Measurements from ENCODE around the gene HYOU1. TPM values are rescaled to one million over a fixed set of nuclear protein-coding genes. Genes with fewer than 3 reads are reported as not detected.

Gene HYOU1
- polyA plus RNA-seq, 1 experiment, result 123 TPM

DNA sequence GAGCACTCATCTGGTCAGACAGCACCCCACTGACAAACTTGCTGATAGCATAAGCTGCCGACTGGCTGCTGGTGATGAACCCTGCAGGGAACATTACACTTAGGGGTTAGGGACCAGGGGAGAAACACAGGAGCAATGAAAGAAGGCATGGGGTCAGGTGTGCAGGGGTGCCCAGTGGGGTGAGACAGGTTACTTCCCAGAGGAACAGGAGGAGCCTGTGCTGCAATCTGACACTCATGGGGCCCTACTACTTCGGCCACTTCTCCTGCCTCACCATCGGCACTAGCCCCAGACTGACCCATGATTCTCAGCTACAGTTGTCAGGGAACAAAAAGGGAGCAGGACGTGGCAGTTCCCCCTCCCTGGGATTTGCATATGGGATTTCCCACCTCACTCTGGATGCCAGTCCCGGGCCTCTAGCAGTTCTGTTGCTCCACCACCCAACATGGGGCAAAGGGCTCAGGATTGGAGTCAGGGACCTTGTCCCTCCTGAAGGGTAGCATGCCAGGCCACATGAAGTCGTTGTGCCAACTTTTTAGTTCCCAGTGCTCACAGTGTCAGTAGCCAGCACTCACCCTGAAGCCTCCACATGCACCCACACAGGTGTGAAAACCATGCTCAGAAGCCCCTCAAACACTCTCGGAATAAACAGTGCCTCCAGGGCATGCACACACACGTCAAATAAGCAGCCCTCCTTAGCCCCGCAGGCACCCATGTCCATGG lies 28.5 kb downstream of the HYOU1 start:
- CTCF ChIA-PET, result interaction anchor here (2.0 kb wide), 1 partner anchor 9 kb away, joined by 13 read pairs; the partner anchor contains the start of genes RPS25 and TRAPPC4

GRCh38 chr11:119027561-119028345 lies 29.3 kb downstream of the HYOU1 start:
- TF ChIP-seq CTCF (IDR thresholded peaks at IDR 0.05; ENCODE audit: insufficient read depth, low read depth, low read length), result no peak
- peaks cover 5% of the 10 kb centered on the region for H3K36me3 ChIP-seq (ENCODE audit: control insufficient read depth, insufficient read depth, low read length)
- ChIA-PET POLR2A (no interaction called here), CTCF (no interaction called here)
- DNase-seq (ENCODE audit: low read depth), result no peak
- H3K27me3 ChIP-seq (ENCODE audit: control insufficient read depth, insufficient read depth, low read length), result no peaks in the 10 kb centered on the region
- no peak overlapping the region for H3K4me3 ChIP-seq (ENCODE audit: low read depth, low read length)

More for the DNA sequence above, 28.5 kb downstream of the HYOU1 start:
- no peaks in the 10 kb centered on the region for H3K27me3 ChIP-seq (ENCODE audit: control insufficient read depth, insufficient read depth, low read length)
- TF ChIP-seq CTCF (IDR thresholded peaks at IDR 0.05; ENCODE audit: insufficient read depth, low read depth, low read length), result no peak
- POLR2A ChIA-PET, result interaction anchor here (0.6 kb wide), 1 partner anchor 64 kb away, joined by 3 read pairs; no protein-coding TSS in a partner anchor
- H3K4me3 ChIP-seq (ENCODE audit: low read depth, low read length), result no peak overlapping the region
- no peak for DNase-seq (ENCODE audit: low read depth)
- peaks cover 5% of the 10 kb centered on the region for H3K36me3 ChIP-seq (ENCODE audit: control insufficient read depth, insufficient read depth, low read length)

DNA sequence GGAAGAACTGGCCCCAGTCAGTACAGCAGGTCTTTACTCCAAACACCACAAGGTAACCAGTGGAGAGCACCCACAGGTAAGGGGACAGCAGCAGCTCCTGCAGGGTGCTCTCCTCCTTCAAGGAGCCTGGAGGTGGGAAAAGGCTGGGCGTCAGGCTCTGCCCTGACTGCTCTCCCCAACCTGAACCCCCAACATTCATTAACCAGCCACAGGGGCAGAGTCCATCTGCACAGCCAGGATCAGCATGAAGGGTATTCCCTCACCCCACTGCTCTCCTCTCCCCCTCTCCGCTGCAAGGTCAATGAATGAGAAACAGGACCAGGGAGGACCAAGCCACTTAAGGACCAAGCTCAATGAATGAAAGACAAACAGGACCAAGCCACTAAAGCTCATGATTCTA lies 30.0 kb downstream of the HYOU1 start:
- Histone ChIP-seq H3K4me3 (ENCODE audit: low read depth, low read length) (no peak overlapping the region), H3K36me3 (ENCODE audit: control insufficient read depth, insufficient read depth, low read length) (peaks cover 7% of the 10 kb centered on the region), H3K27me3 (ENCODE audit: control insufficient read depth, insufficient read depth, low read length) (no peaks in the 10 kb centered on the region)
- no peak for DNase-seq (ENCODE audit: low read depth)
- ChIA-PET POLR2A (no interaction called here), CTCF (no interaction called here)
- TF ChIP-seq CTCF (IDR thresholded peaks at IDR 0.05; ENCODE audit: insufficient read depth, low read depth, low read length), result no peak

GRCh38 chr11:119025978-119026766 lies 30.8 kb downstream of the HYOU1 start:
- POLR2A ChIA-PET, result no interaction called here
- no peak for DNase-seq (ENCODE audit: low read depth)
- Histone ChIP-seq H3K36me3 (ENCODE audit: control insufficient read depth, insufficient read depth, low read length) (peaks cover 8% of the 10 kb centered on the region), H3K27me3 (ENCODE audit: control insufficient read depth, insufficient read depth, low read length) (no peaks in the 10 kb centered on the region), H3K4me3 (ENCODE audit: low read depth, low read length) (no peak overlapping the region)
- CTCF ChIA-PET, result no interaction called here
- no peak for TF ChIP-seq CTCF (IDR thresholded peaks at IDR 0.05; ENCODE audit: insufficient read depth, low read depth, low read length)

GRCh38 chr11:119025541-119025940 lies 31.5 kb downstream of the HYOU1 start:
- Histone ChIP-seq H3K27me3 (ENCODE audit: control insufficient read depth, insufficient read depth, low read length) (no peaks in the 10 kb centered on the region), H3K4me3 (ENCODE audit: low read depth, low read length) (no peak overlapping the region), H3K36me3 (ENCODE audit: control insufficient read depth, insufficient read depth, low read length) (peaks cover 8% of the 10 kb centered on the region)
- POLR2A ChIA-PET, result no interaction called here
- CTCF ChIA-PET, result no interaction called here
- TF ChIP-seq CTCF (IDR thresholded peaks at IDR 0.05; ENCODE audit: insufficient read depth, low read depth, low read length), result no peak
- DNase-seq (ENCODE audit: low read depth), result no peak
